GM18517 (cell line): Measurements from ENCODE around the gene COX19.

Source experiments
- ATAC-seq: cut with Tn5 transposase; IDR thresholded peaks from one replicate; pipeline ENCODE4 v1.9.1; 2021; ENCODE audit warnings: mild to moderate bottlenecking, moderate library complexity; ENCODE audit not compliant: unreplicated experiment

Gene COX19

DNA sequence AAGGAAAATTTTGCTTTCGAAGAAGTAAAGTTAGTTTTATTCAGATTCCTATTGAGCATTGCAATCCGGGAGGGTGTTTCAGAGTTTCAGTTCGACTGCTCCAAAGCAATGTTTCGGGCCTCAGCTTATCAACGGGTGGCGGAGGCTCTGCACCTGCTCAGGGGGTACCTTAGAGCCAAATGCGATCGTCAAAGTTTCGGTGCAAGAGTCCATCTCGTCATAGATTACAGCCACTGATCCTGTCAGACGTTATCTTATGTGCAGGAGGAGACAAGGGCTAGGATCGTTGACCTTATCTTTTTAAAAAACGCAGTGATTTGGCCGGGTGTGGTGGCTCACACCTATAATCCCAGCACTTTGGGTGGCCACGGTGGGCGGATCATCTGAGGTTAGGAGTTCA is 3.8 kb upstream of the COX19 start:
- ATAC-seq = no peak

DNA sequence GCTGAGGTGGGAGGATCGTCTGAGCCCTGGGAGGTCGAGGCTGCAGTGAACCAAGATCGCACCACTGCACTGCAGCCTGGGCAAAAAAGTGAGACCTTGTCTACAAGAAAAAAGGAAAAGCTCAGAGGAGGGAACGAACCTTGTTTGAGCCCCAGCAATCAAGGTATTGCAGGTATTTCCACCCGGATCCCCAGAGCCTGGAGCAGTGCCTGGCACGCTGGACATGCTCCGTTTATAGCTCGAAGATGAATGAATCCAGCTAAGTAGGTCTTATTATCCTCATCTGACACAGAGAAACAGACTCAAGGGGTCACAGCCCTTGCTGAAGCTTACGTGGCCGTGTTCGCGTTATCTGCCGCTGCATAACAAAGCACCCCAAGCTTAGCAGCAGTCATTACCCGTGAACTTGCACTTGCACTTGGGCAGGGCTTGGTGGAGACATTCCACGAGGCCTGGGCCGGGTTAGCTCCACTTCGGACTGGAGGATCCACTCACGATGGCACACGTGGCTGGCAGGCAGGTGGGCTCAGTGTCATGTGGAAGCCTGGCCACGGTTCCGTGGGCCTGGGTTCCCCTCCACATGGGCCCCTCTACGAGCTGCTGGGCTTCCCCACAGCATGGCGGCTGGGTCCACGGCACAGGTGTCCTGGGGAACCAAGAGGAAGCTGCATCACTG is 3.2 kb upstream of the COX19 start:
- no peak for ATAC-seq

DNA sequence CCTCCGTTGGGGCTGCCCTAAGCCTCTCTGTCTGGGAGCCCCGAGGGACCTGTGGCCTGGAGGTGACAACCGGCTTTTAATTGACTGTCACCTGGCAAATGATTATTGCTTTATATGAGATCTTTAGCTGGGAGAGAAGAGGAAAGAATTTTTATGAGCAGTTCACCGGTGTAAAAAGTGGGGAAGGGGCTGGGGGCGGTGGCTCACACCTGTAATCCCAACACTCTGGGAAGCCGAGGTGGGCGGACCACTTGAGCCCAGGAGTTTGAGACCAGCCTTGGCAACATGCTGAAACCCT is 2.6 kb upstream of the COX19 start:
- no peak for ATAC-seq

DNA sequence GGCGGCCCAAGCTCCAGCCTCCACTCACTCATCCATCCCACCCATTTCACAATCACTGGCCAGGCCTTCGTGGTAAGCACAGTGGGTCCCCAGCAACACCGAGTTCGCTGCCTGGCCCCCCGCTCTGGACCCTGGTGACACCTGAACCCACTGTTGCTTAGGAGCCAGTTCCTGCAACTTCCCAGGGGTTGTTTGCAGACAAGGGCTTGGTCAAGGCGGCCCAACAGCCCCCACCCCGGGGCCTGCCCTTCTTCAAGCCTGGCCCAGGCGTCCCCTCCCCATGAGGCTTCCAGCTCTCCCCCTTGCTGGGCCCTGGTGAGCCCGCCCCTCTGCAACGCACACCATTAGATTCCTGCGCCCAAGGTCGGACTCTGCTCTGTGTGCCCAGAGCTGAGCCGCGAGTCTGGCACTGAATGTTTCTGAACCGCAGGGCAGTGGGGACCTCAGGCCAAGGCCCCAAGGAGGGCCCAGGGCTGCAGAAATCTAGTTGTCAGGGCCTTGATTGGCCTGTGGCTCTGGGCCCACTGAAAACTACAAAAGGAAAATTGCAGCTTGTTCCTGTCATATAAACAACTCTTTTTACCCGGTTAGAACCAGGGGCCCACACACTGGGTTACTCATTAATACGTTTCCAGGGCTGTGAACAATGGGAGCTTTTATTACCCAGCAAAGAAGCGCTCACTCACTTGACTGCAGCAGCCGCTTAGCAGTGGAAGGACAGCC is 2.1 kb upstream of the COX19 start:
- no peak for ATAC-seq

DNA sequence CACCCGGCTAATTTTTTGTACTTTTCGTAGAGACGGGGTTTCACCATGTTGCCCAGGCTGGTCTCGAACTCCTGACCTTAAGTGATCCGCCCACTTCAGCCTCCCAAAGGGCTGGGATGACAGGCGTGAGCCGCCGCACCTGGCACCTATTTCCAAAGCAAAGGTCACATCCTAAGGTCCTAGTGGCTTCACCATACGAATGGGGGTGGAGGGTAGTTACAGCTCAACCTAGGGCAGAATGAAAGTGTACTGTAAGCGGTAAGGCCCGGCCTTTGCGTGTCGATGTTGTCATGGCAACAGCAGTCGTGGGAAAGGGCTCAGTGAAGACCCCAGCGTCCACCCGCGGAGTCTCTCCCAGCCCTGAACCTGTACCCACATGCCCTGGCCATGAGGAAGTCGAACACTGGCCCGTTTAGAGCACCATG is 1.6 kb upstream of the COX19 start:
- ATAC-seq = no peak

DNA sequence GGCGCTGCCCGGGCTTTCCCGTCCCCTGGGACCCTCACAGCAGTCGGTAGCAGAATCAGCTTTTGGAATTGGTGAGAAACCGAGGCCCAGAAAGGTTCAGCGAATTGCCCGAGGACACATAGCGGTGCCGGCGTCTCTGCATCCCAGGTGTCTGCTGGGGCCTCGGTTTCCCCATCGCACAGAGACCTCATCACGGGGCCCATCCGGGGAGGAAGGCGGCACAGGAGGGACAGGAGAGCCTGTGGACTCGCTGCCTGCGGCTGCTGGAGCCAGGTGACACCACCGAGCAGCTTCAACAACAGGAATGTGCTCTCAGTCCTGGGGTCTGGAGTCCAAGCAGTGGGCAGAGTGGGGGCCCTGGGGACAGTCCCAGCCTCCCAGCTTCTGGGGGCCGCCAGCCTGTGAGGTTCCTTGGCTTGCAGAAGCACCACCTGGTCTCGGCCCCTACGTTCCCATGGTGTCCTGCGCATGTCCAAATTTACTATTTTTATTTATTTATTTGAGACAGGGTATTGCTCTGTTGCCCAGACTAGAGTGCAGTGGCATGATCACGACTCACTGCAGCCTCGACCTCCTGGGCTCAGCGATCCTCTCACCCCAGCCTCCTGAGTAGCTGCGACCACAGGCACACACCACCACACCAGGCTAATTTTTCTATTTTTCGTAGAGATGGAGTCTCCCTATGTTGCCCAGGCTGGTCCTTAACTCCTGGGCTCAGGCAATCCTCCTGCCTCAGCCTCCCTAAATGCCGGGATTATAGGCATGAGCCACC is 539 bp upstream of the COX19 start:
- no peak for ATAC-seq

DNA sequence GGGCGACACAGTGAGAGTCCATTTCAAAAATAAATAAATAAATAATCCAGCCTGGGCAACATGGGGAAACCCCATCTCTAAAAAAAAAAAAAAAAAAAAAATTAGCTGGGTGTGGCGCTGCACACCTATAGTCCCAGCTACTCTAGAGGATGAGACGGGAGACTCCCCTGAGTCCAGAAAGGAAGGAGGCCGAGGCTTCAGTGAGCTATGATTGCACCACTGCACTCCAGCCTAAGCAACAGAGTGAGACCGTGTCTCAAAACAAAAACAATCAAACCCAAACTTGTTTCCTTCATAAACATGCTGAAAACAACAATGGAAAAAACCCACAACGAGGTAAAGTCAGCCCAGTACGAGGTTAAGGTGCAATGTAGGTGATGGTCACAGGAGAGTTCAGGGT is 1.2 kb downstream of the COX19 start:
- ATAC-seq = no peak

DNA sequence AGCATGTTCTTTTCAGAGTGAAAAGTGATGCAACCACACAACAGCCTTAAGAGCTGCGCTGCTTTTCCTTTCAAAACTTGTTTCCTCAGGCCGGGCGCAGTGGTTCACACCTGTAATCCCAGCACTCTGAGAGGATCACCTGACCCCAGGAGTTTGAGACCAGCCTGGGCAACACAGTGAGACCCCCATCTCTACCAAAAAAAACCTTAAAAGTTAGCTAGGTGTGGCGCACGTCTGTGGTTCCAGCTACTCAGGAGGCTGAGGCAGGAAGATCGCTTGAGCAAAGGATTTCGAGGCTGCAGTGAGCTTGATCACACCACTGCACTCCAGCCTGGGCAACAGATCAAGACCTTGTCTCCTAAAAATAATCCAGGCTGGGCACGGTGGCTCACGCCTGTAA is 2.0 kb downstream of the COX19 start:
- no peak for ATAC-seq

DNA sequence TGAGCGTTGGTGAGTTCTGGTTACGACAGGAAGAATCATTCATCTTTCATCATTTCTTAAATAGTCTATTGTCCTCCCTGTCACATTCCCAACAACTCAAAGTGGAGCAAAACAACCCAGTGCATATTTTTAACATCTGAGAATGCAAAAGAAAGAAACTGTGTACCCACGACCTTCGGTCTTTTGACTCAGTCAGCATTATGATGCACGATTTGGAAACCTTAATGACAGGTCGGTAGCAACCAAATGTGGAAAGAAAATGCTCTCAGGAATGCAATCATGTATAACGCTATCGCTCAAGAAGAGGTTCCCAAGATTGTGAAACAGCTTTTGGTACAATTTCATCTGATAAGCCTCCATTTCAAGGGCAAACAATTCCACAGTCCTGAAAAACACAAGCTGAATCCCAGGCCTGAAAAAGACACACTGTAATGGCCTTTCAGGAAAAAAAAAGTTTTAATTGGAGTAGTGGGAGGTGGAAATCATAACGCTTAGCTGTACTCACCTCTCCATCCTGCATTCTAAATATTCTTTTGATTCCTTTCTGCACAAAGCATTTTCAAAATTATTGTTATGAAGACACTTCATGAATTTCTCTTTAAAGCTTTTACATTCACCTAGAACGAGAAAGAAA is 2.6 kb downstream of the COX19 start:
- ATAC-seq = no peak

DNA sequence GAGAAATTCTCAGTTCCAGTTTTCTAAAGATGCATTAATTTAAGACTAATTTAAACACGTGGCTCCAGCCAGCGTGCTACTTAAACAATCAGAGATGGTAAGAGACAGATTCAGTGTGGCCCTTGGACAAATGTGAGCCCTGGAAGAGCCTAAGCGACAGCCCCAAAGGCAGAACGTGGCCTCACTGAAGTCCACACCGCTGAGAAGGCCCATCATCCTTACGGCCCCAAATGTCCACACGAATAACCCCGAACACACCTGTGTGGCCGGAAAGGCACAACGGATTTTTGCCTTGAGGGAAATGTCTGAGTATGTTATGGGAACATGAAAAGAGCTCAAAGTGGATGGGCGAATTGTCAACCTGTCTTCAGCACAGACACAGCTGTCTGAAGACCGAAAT is 3.2 kb downstream of the COX19 start:
- ATAC-seq = no peak

DNA sequence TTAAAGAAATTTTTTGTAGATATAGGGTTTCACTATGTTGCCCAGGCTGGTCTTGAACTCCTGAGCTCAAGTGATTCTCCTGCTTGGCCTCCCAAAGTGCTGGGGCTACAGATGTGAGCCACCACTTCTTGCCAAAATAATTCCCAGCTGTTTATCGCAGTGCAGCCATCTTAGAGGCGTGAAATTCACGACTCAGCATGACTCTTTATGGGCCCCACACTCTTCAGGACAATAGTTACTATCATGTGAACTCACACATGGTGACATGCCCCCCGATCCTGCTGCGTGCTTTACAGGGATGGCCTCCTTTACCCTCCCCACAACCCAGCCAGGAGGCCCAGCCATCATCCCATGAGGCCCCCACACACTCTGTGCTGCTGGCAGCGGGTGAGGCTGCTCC is 4.6 kb downstream of the COX19 start:
- no peak for ATAC-seq

DNA sequence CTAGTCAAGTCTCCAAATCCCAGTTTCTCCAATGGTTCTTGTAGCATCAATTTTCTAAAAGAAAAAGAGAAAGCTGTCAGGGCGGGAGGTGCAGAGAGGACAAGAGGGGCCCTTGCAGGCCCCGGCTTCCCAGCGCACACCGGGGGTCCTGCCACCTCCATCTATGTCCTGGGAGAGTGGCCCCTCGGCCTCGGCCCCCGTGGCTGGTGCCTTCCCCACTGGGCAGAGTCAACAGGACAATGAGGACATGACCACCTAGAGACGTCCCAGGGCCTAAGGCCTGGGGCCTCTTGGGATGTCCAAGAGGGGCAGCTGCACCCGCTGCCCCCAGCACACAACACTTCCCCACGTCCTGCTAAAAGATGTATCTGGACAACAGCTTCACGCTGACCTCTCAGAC is 5.9 kb downstream of the COX19 start:
- no peak for ATAC-seq

DNA sequence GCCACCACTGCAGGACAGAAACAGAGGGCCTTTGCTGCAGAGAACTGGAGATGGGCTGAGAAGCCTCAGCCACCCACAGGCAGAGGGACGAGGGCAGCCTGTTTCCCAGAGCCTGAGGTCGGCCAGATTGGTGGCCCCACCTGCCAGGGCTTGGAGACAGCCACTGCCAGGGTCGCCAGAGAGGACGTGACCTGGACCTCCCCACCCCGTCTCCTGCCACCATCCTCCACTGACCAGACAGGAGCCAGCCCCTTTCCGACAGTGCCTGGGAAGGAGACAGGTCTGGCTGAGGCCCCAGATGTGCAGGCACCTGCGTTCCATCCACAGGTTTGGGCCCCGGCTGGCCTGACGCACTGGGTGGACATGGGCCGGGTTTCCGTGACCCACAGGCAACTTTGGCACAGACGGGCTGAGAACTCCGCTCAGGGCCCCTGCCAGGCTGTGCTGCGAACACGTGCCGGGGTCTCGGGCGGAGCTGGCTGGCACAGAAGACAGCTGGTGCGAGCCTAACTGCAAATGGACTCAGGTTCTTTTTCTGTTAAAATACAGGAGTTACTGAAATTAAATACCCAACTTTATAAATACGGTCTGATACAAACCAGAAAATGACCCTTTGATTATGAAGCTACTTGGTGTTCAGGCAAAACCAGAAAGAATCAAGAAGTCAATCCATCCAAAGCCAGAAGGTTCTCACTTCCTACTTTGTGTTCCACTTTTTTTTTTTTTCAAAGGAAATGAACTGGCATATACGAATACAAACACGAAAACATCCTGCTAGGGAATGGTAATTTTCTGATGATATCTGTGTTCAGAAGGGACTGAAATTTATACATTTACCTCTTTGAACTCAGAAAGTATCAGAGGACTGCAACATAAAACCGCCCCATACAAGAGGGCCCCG is 6.9 kb downstream of the COX19 start:
- ATAC-seq = no peak

DNA sequence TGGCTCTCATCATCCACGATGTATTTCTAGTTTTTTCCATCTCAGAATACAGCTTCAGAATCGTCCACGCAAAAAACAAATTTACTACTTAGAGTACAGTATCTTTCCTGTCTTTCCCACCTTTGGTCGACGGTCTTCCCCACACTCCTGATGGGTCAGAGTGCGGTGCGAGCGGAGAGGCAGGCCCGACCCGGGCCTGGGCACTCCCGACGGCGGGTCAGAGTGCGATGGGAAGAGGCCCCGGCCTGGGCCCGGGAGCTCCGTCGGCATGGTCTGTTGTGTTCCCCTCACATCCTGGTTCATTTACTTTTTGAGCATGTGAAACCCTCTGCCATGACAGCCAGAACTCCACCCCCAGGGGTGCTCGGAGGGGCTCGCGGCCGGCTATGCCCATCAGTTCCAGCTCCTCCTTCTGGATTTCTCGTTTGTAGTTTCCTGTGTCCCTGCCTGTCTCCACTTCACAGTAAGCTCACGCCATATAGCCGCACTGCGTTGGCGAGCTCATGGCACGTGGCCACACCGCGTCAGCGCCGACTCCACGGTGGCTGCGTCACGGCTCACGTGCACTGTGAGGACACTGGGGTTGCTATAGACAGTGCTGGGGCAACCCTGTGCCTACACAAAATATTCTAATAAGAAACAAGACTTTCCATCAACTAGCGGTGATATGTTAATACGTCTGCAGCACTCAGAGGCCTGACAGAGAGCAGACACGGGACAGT is 7.8 kb downstream of the COX19 start:
- ATAC-seq = no peak

DNA sequence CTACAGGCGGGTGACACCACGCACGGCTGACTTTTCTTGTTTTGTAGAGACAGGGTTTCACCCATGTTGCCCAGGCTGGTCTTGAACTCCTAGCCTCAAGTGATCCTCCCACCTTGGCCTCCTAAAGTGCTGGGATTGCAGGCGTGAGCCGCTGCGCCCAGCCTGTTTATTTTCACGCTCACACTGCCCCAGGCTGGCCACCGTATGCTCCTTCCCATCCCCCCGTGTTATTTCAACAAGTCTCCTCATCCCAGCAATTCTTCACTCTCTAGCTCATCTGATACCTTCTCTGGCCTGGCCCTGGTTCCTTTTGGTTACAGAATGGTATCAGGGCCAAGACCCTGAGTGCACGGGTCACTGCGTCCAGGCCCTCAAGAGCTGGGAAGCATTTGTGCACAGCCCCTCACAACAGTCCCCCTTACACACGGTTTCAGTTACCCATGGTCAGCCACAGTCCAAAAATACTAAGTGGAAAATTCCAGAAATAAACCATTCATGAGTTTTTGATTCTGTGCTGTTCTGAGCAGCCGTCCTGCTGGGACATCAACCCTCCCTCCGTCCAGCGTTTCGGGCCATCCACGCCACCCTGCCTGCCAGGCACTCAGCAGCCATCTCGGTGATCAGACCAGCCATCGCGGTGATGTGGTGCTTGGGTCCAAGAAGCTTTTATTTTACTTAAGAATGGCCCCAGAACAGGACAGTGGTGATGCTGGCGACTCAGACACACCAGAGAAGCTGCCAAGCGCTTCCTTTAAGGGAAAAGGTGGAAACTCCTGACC is 8.9 kb downstream of the COX19 start:
- no peak for ATAC-seq

DNA sequence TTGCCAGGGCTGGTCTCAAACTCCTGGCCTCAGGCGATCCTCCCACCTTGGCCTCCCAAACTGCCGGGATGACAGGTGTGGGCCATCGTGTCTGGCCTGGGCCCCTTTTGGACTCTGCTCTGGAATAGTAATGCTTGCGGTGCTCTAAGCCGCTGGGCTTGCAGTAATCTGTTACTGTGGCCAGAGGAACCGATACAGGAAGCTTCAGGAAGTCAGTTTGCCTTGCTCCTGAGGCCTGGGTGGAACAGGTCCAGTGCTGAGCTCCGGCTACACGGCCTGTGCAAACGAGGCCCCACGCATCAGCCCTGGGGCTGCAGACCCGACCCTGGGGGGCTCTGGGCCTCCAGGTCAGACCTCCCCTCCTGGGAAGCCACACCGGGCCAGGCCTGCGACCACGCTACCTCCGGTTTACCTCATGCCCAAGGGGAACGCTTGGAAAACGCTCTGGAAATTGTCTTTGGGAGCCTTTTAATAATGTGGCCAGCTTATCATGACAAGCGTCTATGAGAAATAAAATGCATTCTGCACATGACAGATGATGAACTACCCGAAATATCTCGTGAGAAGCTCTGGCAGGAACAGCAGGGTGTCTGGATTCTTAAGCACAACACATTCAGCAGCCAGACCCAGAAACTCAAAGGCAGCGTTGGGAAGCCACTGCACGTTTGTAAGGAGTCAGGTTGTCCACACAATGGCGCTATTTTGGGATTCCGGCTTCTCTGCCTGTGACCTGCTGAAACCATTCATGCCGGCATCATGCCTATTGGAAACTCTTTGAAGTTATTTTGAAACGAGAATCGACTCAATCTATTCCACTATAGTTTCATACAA is 10.7 kb downstream of the COX19 start:
- no peak for ATAC-seq

DNA sequence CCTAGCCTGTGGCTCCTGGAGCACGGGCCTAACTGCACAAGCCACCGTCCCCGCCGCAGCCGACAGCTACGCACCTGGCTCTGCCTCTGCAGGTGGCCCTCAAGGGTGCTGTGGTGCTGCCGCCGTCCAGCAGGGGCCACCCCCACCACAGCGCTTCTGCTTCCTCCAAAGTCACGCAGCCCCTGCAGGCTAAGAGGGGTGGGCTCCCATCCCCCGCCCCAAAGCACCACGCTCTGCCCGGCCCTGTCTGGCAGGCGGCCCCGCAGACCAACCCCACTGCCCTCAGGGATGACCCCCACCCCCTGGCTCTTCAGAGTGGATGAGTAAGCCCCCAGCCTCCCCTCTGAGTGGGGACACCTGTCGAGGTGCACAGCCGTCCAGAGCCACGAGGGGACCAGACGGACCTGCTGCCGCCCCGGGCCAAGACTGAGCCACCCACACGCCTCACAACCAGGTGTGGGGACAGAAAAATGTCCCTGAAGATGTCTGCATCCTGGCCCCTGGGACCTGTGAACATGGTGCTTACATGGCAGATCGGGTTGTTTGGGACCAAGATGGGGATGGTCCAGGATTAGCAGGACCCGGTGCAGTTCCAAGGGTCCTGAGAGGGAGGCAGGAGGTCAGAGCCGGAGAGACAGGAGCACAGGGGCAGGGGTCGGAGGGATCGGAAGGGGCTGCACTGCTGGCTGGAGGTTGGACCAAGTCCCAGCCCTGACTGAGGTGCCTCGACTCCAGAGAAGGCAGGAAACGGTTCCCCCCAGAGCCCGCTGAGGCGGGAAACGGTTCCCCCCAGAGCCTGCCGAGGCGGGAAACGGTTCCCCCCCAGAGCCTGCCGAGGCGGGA is 11.9 kb downstream of the COX19 start:
- no peak for ATAC-seq
